DOHH2 (cell line): ENCODE measurements around the gene MLLT6.

ENCODE experiments used
- CTCF ChIP-seq: fragments of 200-600 bp; sonication (generic); IDR thresholded peaks from one replicate; pipeline ENCODE4 v1.5.1; 2014; ENCODE audit warnings: antibody characterized with exemption, mild to moderate bottlenecking, low read depth, low read length; ENCODE audit not compliant: poor library complexity, severe bottlenecking
- EZH2phosphoT487 ChIP-seq: fragments of 200-600 bp; sonication (generic); IDR thresholded peaks from 2 replicates; pipeline ENCODE4 v1.6.1; 2017; ENCODE audit warnings: borderline replicate concordance, mild to moderate bottlenecking, antibody characterized with exemption, low read length, moderate library complexity, mixed read lengths

DNA sequence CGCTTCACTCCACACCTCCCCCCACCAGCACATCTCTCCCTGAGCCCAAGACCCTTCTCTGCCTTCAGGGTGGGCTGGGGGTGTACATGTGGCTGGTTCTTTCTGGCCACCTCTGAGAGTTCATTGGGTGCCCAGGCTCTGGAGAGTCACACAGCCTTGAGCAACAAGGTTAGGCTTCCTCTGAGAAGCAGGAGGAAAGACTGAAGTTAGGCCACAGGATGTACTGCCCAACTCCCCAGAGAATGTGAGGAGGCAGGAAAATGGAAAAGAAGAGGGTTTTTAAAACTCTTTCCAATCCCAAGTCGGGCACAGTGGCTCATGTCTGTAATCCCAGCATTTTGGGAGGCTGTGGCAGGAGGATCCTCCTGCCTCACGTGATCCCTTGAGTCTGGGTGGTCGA lies 35.7 kb downstream of the MLLT6 start:
- TF ChIP-seq CTCF = no peak
- TF ChIP-seq EZH2phosphoT487 = no peak
